Sigmoid colon (tissue), 7 donors: ENCODE data around the gene SSR4. TPM values are rescaled to one million over a fixed set of nuclear protein-coding genes. Genes with fewer than 3 reads are reported as not detected.

Experiments
- DNase-seq: peaks from one replicate; pipeline ENCODE4 v3.0.0-alpha.2; 2019
- H3K27ac ChIP-seq, 4 donors: fragments of 200-600 bp; sonication (generic); one replicate each; pipeline ENCODE4 v1.5.1; 2016 to 2019; ENCODE audit warnings: mild to moderate bottlenecking in 1 of 4
- H3K27me3 ChIP-seq, 3 donors: fragments of 200-600 bp; sonication (generic); one replicate each; pipeline ENCODE4 v1.5.1; 2019; ENCODE audit warnings: mild to moderate bottlenecking in 1 of 3
- H3K36me3 ChIP-seq, 4 donors: fragments of 200-600 bp; sonication (generic); one replicate each; pipeline ENCODE4 v1.5.1; 2016 to 2019
- H3K4me1 ChIP-seq, 4 donors: fragments of 200-600 bp; sonication (generic); one replicate each; pipeline ENCODE4 v1.5.1; 2017 to 2019
- H3K4me3 ChIP-seq, 4 donors: fragments of 200-600 bp; sonication (generic); one replicate each; pipeline ENCODE4 v1.5.1; 2017 to 2019; ENCODE audit warnings: mild to moderate bottlenecking in 2 of 4, moderate library complexity in 1 of 4
- H3K9me3 ChIP-seq, 4 donors: fragments of 200-600 bp in 3 of 4; sonication (generic) in 3 of 4; one replicate each; pipeline versions ENCODE4 v1.5.1 to v1.6.1; 2013 to 2019
- CTCF ChIP-seq, 4 experiments: fragments of 450-650 bp in 3 of 4; fragments of 200-600 bp in 1 of 4; IDR thresholded peaks; one replicate each; pipeline ENCODE4 v1.5.1; 2016 to 2019; ENCODE audit warnings: antibody characterized with exemption in 4 of 4, mild to moderate bottlenecking in 3 of 4, moderate library complexity in 2 of 4
- EP300 ChIP-seq, 4 donors: sonication (generic); formaldehyde crosslinking; IDR thresholded peaks; one replicate each; pipeline ENCODE4 v1.6.1; 2017; ENCODE audit warnings: antibody characterized with exemption in 4 of 4
- POLR2A ChIP-seq, 2 donors: fragments of 450-650 bp; IDR thresholded peaks; one replicate each; pipeline ENCODE4 v1.6.1; 2016; ENCODE audit warnings: antibody characterized with exemption in 2 of 2, mild to moderate bottlenecking in 2 of 2, moderate library complexity in 2 of 2
- POLR2AphosphoS5 ChIP-seq, 4 donors: sonication (generic); formaldehyde crosslinking; IDR thresholded peaks; one replicate each; pipeline ENCODE4 v1.6.1; 2017; ENCODE audit warnings: antibody characterized with exemption in 4 of 4
- WGBS, 2 donors: extraction: QIAGEN DNeasy Blood & Tissue Kit; methylation state at CpG; one replicate each; pipeline ENCODE4 v1.1.7; 2013; 5-methylcytosine and 5-hydroxymethylcytosine counted together
- intact Hi-C: fragments of 100-400 bp; cut with DNase I; formaldehyde crosslinking; loops from one replicate; pipeline ENCODE4 v1.15.1; 2023
- polyA plus RNA-seq, 3 donors: library from polyadenylated mRNA; stranded (reverse); fragments of 200-250 nt; gene quantifications; one replicate each; pipeline ENCODE4 v1.2.3, GENCODE V29; 2013
- total RNA-seq, 4 donors: library from RNA; depleted of rRNA; stranded (reverse); fragments of >200 nt; gene quantifications; one replicate each; pipeline ENCODE4 v1.1.0, GENCODE V29; 2016
- donor health status: healthy with polysubstance abuse.
- donor health status: Bipolar disorder and iron deficiency.
- donor health status: healthy.

The SSR4 gene
- total and polyA plus RNA-seq, 7 donors, result 143 to 494 (median 177) TPM

GRCh38 chrX:153828723-153829548, 34.5 kb downstream of the SSR4 start:
- Histone ChIP-seq H3K4me1 (peaks cover 0 to 22% (median 4%) of the 10 kb centered on the region in 4 donors), H3K27ac (peak overlapping the region; percentile 69 to 79 (median 76)), H3K27me3 (peaks cover 0 to 7% (median 0%) of the 10 kb centered on the region in 3 donors), H3K36me3 (no peaks in the 10 kb centered on the region), H3K4me3 (peak overlapping the region; percentile 34 to 59 (median 52)), H3K9me3 (no peaks in the 10 kb centered on the region)
- intact Hi-C loops, result loop anchor here (1.0 to 2.0 kb wide), 2 partner anchors 63 to 94 kb away; no protein-coding TSS in a partner anchor
- no peak for TF ChIP-seq POLR2A (IDR thresholded peaks at IDR 0.05)
- TF ChIP-seq CTCF (IDR thresholded peaks at IDR 0.05), result no peak
- no peak for TF ChIP-seq POLR2AphosphoS5 (IDR thresholded peaks at IDR 0.05)
- no peak for TF ChIP-seq EP300 (IDR thresholded peaks at IDR 0.05)
- DNase-seq, result peak; percentile 52
- WGBS, 2 donors, result 8 to 10% methylated on average over 50 of the region's 50 CpGs

GRCh38 chrX:153829549-153829798, 35.0 kb downstream of the SSR4 start:
- TF ChIP-seq POLR2AphosphoS5 (IDR thresholded peaks at IDR 0.05), result no peak
- TF ChIP-seq POLR2A (IDR thresholded peaks at IDR 0.05), result no peak
- no peak for TF ChIP-seq CTCF (IDR thresholded peaks at IDR 0.05)
- no peak for TF ChIP-seq EP300 (IDR thresholded peaks at IDR 0.05)
- intact Hi-C loops, result loop anchor here (2.0 kb wide), 1 partner anchor 93 kb away; no protein-coding TSS in a partner anchor
- peak overlapping the region; percentile 34 to 59 (median 52) for H3K4me3 ChIP-seq
- peak; percentile 56 for DNase-seq
- H3K27ac ChIP-seq, result peak overlapping the region; percentile 69 to 79 (median 76)
- H3K27me3 ChIP-seq, result peaks cover 0 to 7% (median 0%) of the 10 kb centered on the region in 3 donors
- no peaks in the 10 kb centered on the region for H3K36me3 ChIP-seq
- 1 to 2% methylated on average over 27 of the region's 27 CpGs for WGBS, 2 donors
- H3K9me3 ChIP-seq, result no peaks in the 10 kb centered on the region
- H3K4me1 ChIP-seq, result peaks cover 0 to 22% (median 4%) of the 10 kb centered on the region in 4 donors

- H3K27me3 ChIP-seq, result peaks cover 0 to 7% (median 0%) of the 10 kb centered on the region in 3 donors
- H3K4me1 ChIP-seq, result peaks cover 0 to 22% (median 4%) of the 10 kb centered on the region in 4 donors
- intact Hi-C loops, result loop anchor here (2.0 kb wide), 1 partner anchor 93 kb away; no protein-coding TSS in a partner anchor
- H3K36me3 ChIP-seq, result no peaks in the 10 kb centered on the region
- peak within 1 kb of the TSS; percentile 69 to 79 (median 76) for H3K27ac ChIP-seq
- no peak for TF ChIP-seq EP300 (IDR thresholded peaks at IDR 0.05)
- no peak for TF ChIP-seq POLR2AphosphoS5 (IDR thresholded peaks at IDR 0.05)
- no peak for TF ChIP-seq POLR2A (IDR thresholded peaks at IDR 0.05)
- no peak for TF ChIP-seq CTCF (IDR thresholded peaks at IDR 0.05)
- peak; percentile 59 for DNase-seq
- peak within 1 kb of the TSS; percentile 34 to 59 (median 52) for H3K4me3 ChIP-seq
- H3K9me3 ChIP-seq, result no peaks in the 10 kb centered on the region
- 1 to 2% methylated on average over 97 of the region's 97 CpGs for WGBS, 2 donors
These were observed 35.6 kb downstream of the SSR4 start, which contains the start of gene PDZD4 for GRCh38 chrX:153829799-153830639. Gene PDZD4, minus strand, starts transcription at chrX:153830544. Its CDS starts 246 bp downstream, at chrX:153830298.

GRCh38 chrX:153830640-153831428, 36.4 kb downstream of the SSR4 start:
- Histone ChIP-seq H3K4me3 (peak overlapping the region in 3 of 4 donors; percentile 50 to 59 (median 55)), H3K4me1 (peaks cover 0 to 22% (median 4%) of the 10 kb centered on the region in 4 donors), H3K27ac (no peak overlapping the region), H3K9me3 (no peaks in the 10 kb centered on the region), H3K36me3 (no peaks in the 10 kb centered on the region), H3K27me3 (peaks cover 0 to 7% (median 0%) of the 10 kb centered on the region in 3 donors)
- intact Hi-C loops, result no loop called here
- WGBS, 2 donors, result 2 to 3% methylated on average over 101 to 102 of the region's 102 CpGs
- no peak for TF ChIP-seq POLR2A (IDR thresholded peaks at IDR 0.05)
- no peak for TF ChIP-seq EP300 (IDR thresholded peaks at IDR 0.05)
- no peak for TF ChIP-seq CTCF (IDR thresholded peaks at IDR 0.05)
- no peak for TF ChIP-seq POLR2AphosphoS5 (IDR thresholded peaks at IDR 0.05)
- no peak for DNase-seq
